GM12892 (cell line): ENCODE results near the gene RBM19.

Source experiments
- POLR2AphosphoS5 ChIP-seq: IDR thresholded peaks from 2 replicates; pipeline ENCODE4 v1.6.1; 2011; ENCODE audit warnings: low read depth, low read length, control low read depth
- TAF1 ChIP-seq: IDR thresholded peaks from 2 replicates; pipeline ENCODE4 v1.6.1; 2011; ENCODE audit warnings: low read depth, mild to moderate bottlenecking, control low read depth, low read length, borderline replicate concordance

DNA sequence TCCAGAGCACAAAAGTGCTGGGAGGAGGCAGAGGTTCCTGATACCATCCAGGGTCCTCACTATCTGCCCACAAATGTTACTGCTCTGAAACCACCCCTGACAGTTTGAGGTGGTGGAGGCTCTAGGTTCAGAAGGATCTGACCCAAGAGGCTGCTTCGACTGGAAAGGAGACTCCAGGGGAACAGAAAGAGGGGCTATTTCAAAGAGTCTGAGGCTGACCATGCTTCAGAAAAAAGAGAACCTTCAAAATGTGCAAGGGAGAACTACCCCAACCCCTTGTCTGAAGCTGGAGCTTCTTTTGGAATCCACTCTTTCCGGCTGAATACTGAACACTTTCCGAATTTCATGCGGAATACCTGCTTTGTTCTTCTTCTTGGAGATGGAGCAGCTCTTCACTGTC, 41.8 kb downstream of the RBM19 start:
- no peak for TF ChIP-seq POLR2AphosphoS5
- TF ChIP-seq TAF1: no peak
